ENCODE results near the gene CFTR. TPM values are rescaled to one million over a fixed set of nuclear protein-coding genes. Genes with fewer than 3 reads are reported as not detected.
A peak's percentile ranks its signal among the peaks of the same experiment; 100 is the strongest.

CFTR gene
- total and polyA plus RNA-seq, 2 of the 8 experiments (the other 6 are each of a cell fraction or from before 2014, with no cell fraction given) = 1.2 to 1.6 TPM

GRCh38 chr7:117630501-117630900 is 150.7 kb downstream of the CFTR start:
- Histone ChIP-seq H2BK120ac (replicated peaks; ENCODE audit: low read depth, low read length) (peak overlapping the region; percentile 48), H3K9ac (replicated peaks in 1 of 4; ENCODE audit: extremely low read depth in 1 of 4, low read depth in 3 of 4, low read length in 3 of 4) (no peak overlapping the region), H3K4me3 (ENCODE audit: extremely low read depth in 1 of 4, insufficient read depth in 2 of 4, low read depth in 3 of 4, low read length in 4 of 4) (no peak overlapping the region), H3K27ac (ENCODE audit: low read depth, low read length) (peak overlapping the region; percentile 20; the same call in 1 of the 2 replicates), H2AFZ (ENCODE audit: low read length) (no peak overlapping the region), H3K79me1 (ENCODE audit: low read depth, low read length) (no peaks in the 10 kb centered on the region), H2BK12ac (ENCODE audit: low read depth, low read length) (peak overlapping the region; percentile 84; the same call in 1 of the 2 replicates), H3K56ac (replicated peaks; ENCODE audit: insufficient read length, low read depth, low read length) (no peak overlapping the region), H2BK20ac (ENCODE audit: low read length) (peak overlapping the region; percentile 76; the same call in 1 of the 2 replicates), H4K5ac (ENCODE audit: insufficient read length, low read depth, low read length) (peak overlapping the region; percentile 2), H3K23me2 (ENCODE audit: low read depth, low read length) (no peaks in the 10 kb centered on the region), H3K4me1 (replicated peaks in 1 of 4; ENCODE audit: control insufficient read depth in 3 of 4, insufficient read depth in 4 of 4, low read length in 3 of 4) (peaks cover 0 to 11% (median 5%) of the 10 kb centered on the region in 4 experiments; a peak in 2 of 7 replicates), H3K18ac (ENCODE audit: extremely low read depth, low read length) (peak overlapping the region; percentile 74; the same call in 1 of the 2 replicates), H4K91ac (replicated peaks; ENCODE audit: insufficient read length, low read length) (peak overlapping the region; percentile 85), H3K4ac (replicated peaks; ENCODE audit: insufficient read length, low read depth, low read length) (peak overlapping the region; percentile 54), H3K4me2 (ENCODE audit: insufficient read depth in 1 of 2, low read depth in 2 of 2, low read length in 2 of 2) (no peak overlapping the region), H4K8ac (ENCODE audit: extremely low read depth, insufficient read depth, low read length) (no peak overlapping the region), H2BK15ac (ENCODE audit: low read length) (no peak overlapping the region), H4K20me1 (replicated peaks in 1 of 2; ENCODE audit: control insufficient read depth in 1 of 2, insufficient read depth in 2 of 2, low read length in 2 of 2) (no peaks in the 10 kb centered on the region), H3K27me3 (replicated peaks in 1 of 4; ENCODE audit: control insufficient read depth in 3 of 4, extremely low read depth in 1 of 4, insufficient read depth in 3 of 4, low read length in 3 of 4) (peaks cover 0 to 2% (median 0%) of the 10 kb centered on the region in 4 experiments; a peak in 1 of 7 replicates), H3K79me2 (ENCODE audit: control insufficient read depth in 1 of 2, insufficient read depth in 2 of 2, low read length in 2 of 2) (no peaks in the 10 kb centered on the region), H2BK5ac (ENCODE audit: low read depth, low read length) (peak overlapping the region; percentile 95; the same call in 1 of the 2 replicates), H2AK5ac (ENCODE audit: low read depth, low read length) (no peak overlapping the region; the same call in 1 of the 2 replicates), H3K9me3 (ENCODE audit: insufficient read depth in 2 of 2, low read depth in 1 of 2, low read length in 1 of 2) (no peaks in the 10 kb centered on the region; a peak in 2 of 4 replicates), H3K14ac (ENCODE audit: insufficient read length) (no peak overlapping the region), H3K36me3 (ENCODE audit: control insufficient read depth in 2 of 4, insufficient read depth in 4 of 4, low read length in 3 of 4) (no peaks in the 10 kb centered on the region; a peak in 1 of 8 replicates), H3K23ac (ENCODE audit: insufficient read length) (no peak overlapping the region)
- ChIA-PET CTCF (ENCODE audit: partially characterized antibody) (no interaction called here), POLR2A (ENCODE audit: partially characterized antibody) (no interaction called here)
- 88% methylated on average over 4 of the region's 4 CpGs; no CpG with 5 or more reads in 1 of the 2 experiments for WGBS, 2 experiments (ENCODE audit: extremely low coverage in 1 of 2, insufficient coverage in 1 of 2, insufficient read length in 1 of 2, insufficient replicate concordance in 2 of 2, low coverage in 1 of 2, low lambda C conversion rate in 2 of 2, missing lambda C conversion rate in 1 of 2)
- TF ChIP-seq RNF2 (IDR thresholded peaks at IDR 0.05; ENCODE audit: borderline replicate concordance, low read depth, low read length, missing control alignments, poor library complexity, severe bottlenecking) (no peak), EZH2 (IDR thresholded peaks at IDR 0.05; ENCODE audit: low read depth, low read length, severe bottlenecking) (no peak), SIN3A (conservative IDR thresholded peaks at IDR 0.05 in 1 of 2, IDR thresholded peaks at IDR 0.05 in 1 of 2; ENCODE audit: low read depth in 1 of 2, low read length in 2 of 2) (no peak), POLR2AphosphoS5 (IDR thresholded peaks at IDR 0.05; ENCODE audit: low read depth, low read length) (no peak), E2F6 (IDR thresholded peaks at IDR 0.05) (0 out of 2 replicates have a peak, but pooled peaks have one; percentile 7)
- DNase-seq (ENCODE audit: low read depth in 1 of 2, low spot score in 2 of 2) (no peak), FAIRE-seq (peak; percentile 80)
